GM19372 (cell line): ENCODE results near the gene ZNF524.
A peak's percentile ranks its signal among the peaks of the same experiment; 100 is the strongest.

Experiments
- ATAC-seq: cut with Tn5 transposase; IDR thresholded peaks from one replicate; pipeline ENCODE4 v1.9.1; 2021; ENCODE audit warnings: mild to moderate bottlenecking, low read depth, moderate library complexity; ENCODE audit not compliant: unreplicated experiment

ZNF524 gene

DNA sequence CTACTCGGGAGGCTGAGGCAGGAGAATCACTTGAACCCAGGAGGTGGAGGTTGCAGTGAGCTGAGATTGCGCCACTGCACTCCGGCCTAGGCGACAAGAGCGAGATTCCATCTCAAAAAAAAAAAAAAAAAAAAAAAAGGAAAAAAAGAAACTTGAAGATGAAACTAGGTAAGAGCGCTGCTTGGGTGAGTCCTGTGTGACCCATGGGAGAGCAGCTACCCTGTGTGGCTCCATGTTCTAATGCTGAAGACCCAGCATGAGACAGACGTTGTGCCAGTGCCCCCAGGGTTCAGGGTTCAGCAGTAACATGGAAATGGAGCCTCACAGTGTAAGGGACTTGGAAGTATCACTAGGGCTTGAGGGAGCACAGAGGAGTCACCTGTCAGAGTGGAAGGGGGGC lies 18.3 kb downstream of the ZNF524 start:
- ATAC-seq: no peak

- ATAC-seq: no peak
Measured at GRCh38 chr19:55619286-55619685, 19.2 kb downstream of the ZNF524 start.

- ATAC-seq: no peak
Measured at GRCh38 chr19:55620410-55621204, 20.5 kb downstream of the ZNF524 start.

DNA sequence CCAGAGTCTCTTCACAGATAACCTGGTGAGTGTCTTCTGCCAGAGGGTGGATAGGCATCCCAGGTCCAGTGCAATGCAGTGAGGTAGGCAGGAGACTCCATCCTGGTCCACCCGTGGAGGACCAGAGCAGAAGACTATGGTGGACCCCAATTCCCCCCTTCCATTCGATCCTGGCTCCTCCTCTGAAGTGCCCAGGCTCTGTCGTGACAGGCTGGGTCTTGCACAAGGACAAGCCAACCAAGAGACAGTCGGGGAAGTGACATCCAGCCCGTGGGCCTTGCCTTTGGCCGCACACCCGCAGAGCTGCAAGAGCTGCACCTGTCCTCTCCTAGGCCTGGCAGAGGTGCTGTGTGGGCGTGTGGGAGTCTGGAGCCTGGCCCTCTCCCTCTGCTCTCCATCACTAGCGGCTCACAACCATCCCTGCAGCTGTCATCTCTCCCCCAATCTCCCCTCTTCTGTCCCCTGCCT lies 21.2 kb downstream of the ZNF524 start:
- no peak for ATAC-seq

DNA sequence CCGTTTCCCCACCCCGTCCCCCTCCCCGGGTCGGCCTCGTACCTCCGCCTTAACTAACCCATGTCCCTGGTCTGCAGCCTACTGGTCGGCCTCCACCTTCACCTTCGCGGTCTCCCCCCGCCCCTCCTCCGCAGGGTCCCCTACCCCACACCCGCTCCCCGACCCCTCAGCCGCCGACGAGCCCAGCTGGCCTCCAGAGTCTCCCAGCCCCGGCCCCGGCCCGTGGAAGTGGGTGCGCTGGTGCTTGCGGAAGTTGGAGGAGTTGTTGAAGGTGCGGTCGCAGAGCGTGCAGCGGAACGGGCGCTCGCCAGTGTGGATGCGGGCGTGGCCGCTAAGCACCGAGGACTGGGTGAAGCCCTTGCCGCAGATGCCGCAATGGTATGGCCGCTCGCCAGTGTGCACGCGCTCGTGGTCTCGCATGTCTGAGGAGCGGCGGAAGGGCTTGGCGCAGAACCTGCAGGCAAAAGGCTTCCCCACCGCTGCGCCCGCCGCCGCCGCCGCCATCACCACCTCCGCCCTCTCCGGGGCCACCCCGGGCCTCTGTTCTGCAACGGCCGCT lies 21.7 kb downstream of the ZNF524 start:
- no peak for ATAC-seq

- no peak for ATAC-seq
Measured at GRCh38 chr19:55622242-55622969, 22.3 kb downstream of the ZNF524 start.

DNA sequence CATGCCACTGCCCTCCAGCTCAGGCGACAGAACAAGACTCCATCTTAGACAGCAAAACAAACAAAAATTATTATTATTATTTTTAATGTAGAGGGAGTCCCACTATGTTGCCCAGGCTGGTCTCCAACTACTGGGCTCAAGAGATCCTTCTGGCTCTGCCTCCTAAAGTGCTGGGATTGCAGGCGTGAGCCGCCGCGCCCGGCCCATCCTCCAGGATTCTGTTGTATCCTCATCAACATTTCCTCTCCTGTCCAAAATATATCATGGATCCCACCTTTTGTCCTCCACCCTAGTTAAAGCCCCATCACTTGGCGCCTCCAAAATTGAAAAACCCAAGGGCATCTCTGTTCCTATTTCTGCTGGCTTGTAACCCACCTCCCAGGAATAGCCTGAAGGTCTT lies 23.0 kb downstream of the ZNF524 start:
- ATAC-seq: no peak

DNA sequence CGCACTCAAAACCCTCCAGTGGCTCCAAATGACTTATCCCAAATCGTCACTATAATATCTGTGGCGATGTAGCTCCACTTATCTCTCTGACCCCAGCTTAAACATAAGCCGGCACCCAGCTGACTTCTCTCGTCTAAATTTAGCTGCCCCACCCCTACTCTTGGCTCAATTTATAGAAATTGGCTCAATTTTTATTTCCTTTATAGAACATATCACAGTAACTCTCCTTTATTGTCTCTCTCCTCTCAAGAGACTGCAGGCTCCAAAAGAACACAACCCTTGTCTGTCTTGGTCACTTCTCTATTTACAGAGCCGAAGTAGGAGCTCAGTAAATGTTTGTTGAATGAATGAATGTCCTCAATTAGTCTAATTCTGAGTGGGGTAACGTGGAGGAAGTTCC lies 23.5 kb downstream of the ZNF524 start:
- ATAC-seq: no peak

- ATAC-seq: peak; percentile 63
Measured at GRCh38 chr19:55624109-55625003, 24.3 kb downstream of the ZNF524 start, which contains the start of gene ZNF784. Gene ZNF784, minus strand, starts transcription at chr19:55624566. Its CDS starts 5 bp downstream, at chr19:55624561.

- no peak for ATAC-seq
Measured at GRCh38 chr19:55625004-55625326, 24.9 kb downstream of the ZNF524 start.

DNA sequence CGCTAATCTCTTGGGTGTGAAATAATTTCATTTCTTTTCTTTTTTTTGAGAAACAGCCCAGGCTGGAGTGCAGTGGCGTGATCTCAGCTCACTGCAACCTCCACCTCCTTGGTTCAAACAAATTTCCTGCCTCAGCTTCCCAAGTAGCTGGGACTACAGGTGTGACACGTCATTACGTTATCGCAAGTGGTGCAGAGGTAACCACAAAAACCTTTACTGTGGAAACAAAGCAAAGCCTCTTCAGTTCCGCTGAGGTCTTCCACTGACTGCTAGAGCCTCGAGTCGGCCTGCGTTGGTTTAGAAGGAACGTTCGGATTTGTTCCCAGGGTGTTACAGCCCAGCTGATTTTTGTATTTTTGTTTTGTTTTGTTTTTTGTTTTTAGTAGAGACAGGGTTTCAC lies 26.3 kb downstream of the ZNF524 start:
- ATAC-seq: no peak

DNA sequence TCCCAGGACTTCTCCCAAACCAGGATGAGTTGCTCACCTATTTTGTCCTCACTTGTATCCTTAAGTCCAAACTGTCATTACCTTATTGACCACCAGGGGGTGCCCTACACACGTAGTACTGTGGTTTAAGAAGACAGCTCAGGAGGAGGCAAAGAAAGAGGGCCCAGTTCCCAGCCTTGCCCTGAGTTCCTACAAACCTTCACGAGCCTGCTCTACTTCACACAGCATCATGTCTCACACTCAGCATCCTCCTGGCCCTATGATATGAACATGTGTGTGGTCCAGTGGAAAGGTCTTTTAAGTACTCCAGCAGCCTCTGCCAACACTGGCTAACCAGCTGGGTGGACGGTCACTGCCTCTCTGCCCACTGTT lies 32.4 kb downstream of the ZNF524 start:
- ATAC-seq: no peak

- no peak for ATAC-seq
Measured at GRCh38 chr19:55633861-55634260, 33.8 kb downstream of the ZNF524 start.

DNA sequence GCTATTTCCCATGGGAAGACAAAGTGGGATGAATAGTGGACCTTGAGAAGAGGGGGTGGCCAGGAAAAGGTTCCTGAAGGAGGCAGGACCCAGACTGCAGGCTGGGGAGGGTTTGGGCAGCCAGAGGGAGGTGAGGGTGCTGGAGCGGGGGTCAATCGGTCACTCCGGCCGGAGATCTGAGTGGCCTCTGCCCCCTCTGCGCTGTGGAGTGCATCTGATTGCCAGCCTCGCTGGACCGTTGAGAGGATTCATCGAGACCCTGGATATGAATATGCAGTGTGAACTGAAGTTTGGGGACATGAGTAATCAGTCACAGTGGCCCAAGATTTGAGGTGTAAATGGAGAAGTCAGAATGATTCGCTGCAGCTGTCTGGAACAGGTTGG lies 35.2 kb downstream of the ZNF524 start:
- ATAC-seq: no peak

DNA sequence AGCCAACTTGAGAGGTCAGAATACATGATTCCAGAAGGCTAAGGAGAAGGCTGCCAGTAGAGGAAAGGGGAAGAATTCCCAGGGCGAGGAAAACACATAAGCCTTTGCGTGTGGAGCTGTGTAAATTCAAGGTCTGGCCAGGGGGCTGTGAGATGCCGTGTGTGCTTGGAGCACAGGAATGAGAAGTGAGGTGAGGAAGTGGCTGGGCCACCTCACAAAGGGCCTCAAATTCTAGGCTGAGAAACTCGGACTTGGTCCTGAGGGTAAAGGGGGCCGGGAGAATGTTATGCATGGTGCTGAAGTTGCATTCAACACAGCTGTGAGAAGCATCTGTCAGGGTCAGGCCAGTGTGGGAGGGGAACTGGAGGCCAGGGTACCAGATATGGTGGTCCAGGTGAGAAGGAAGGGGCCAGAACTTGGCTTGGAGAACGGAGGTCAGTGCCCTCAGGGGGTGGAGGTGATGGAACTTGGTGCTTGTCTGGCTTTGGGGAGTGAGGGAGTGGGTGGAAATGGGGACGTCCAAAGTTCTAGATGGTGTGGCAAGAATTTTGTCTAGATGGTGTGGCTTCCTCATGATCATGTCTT lies 35.9 kb downstream of the ZNF524 start:
- ATAC-seq: no peak

GRCh38 chr19:55636723-55637122 lies 36.6 kb downstream of the ZNF524 start:
- no peak for ATAC-seq

DNA sequence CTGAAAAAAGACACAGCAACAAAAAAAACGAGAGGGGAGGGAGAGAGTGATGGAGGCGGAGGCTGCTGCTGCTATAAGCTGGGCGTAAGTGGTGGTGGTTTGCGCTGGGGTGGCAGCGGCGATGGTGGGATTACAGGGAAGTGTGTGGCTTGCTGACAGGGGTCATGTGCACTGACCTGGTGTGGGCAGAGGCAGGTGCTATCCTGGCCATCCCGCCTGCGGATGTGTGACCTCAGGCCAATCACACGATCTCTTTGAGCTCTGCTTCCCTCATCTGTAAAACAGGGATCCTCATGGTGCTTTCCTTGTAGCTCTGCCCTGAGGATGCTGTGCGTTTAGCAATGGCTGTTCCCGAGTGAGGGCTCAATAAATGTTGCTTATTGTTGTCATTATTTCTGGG lies 37.4 kb downstream of the ZNF524 start:
- ATAC-seq: no peak

DNA sequence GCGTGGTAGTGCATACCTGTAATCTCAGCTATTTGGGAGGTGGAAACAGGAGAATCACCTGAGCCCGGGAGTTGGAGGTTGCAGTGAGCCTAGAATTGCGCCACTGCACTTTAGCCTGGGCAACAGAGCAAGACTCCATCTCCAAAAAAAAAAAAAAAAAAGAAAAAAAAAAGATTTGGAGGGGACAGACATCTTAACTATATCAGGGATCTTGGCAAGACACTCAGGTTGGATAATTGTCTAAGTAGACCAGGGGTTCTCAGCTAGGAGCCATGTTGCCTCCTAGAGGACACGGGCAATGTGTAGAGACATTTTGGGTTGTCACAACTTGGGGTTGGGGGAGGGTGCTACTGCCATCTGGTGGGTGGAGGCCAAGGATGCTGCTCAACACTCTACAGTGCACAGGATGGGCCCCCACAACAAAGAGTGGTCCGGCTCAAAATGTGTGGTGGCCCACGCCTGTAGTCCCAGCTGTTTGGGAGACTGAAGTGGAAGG lies 38.8 kb downstream of the ZNF524 start:
- no peak for ATAC-seq

DNA sequence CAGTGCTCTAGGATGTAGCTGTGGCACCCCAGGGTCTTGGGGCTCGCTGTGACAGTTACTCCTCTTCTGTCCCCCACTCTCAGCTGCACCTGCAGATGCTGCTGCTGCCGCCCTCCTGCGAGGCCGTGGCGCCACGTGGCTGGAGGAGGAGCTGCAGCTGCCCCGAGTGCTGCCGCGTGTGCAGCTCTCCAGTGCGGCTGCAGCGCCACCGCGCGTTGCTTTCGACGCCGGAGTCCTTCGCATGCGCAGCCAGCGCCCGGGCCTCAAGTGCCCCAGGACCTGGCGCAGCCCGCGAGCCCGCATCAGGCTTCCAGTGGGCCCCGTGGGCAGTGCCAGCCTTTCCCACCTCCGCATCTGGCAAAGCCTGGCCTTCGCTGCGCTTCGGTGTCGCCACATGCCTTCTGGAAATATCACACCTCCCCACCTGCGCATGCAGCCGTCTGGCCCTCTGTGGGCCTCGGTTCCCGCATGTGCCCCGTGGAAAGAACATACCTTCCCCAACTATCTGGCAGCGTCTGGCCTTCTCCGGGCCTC lies 40.0 kb downstream of the ZNF524 start:
- ATAC-seq: no peak
